ENCODE results near the gene DRICH1. TPM values are rescaled to one million over a fixed set of nuclear protein-coding genes. Genes with fewer than 3 reads are reported as not detected.

The DRICH1 gene, protein sequence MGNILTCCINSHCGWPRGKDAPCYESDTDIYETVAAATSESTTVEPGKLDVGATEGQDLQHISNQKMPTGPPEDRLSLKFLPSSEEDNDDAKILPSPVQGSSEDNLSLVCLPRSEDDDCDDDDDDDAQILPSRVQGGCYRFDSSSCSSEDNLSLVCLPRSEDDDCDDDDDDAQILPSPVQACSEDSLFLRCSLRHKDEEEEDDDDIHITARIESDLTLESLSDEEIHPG
- total RNA-seq = 1.2 TPM

DNA sequence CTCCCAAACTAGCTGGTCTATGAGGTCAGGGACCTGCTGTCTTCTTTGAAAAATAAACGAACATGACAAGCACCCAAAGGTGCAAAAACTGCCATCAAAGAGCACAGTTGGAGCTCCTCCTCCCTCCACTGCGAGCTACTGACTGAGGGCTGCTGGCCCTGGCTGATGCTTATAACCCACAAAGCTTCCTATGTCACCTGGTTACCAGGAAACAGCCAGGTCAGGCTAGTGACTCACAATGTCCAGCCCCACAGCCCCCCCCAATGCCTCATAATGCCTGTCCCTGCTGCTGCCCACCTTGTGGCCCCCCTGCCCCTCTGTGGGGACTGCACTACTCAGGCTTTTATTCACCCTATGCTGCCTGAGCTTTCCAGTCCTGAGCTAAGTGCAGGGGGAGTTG, at the start of gene DRICH1:
Gene DRICH1 (minus strand): TSS at position 144 of the 400 bp plus-strand sequence. CDS start 298 bp downstream, outside the sequence.

DNA sequence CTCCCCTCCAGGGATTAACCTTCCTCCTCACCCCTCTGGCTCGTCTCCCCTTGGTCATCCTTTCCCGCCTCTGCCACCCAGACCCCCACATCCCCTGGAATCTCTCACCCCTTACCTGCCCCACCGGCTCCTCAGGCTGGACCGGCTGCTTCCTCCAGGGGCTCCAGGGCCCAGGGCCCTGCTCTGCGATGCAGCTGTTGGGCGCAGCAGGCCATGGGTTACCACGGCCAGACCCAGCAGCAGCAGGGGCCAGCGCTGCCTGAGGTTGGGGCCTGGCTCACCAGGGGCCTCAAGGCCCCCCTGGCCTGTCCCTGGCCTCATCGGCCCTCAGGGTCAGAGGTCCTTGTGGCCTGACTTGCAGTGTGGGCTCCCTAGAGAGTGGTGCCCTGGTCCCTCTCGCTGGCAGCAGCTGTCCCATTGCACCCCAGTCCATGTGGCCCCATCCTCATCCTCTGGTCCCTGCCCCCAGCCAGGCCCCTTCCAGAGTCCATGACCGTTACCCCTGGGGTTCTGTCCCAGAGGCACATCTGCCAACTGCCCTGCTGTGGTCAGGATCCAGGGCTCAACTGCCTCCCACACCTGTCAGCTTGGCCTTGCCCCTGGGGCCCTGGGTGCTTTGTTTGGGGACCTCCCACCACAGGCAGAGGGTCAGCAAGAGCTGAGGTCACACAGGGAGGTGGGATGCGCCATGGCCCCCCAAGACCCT, 52.1 kb downstream of the DRICH1 start, which contains the start of gene IGLL1:
Gene IGLL1 (minus strand): TSS at position 421 of the 706 bp plus-strand sequence. CDS start 100 bp downstream, at position 321.

Small RNAs within 50 kb of the gene (small RNA-seq; reads per million reads assigned to genes)
- gene AP000346.3 (ENCODE audit: low replicate concordance) = not detected

Other genes with a start within 250 kb of the DRICH1 start
- 3.7 TPM for gene IGLL1, start 52.0 kb downstream of the DRICH1 start, total RNA-seq
- 3.2 TPM for gene RGL4, start 58.7 kb upstream of the DRICH1 start, total RNA-seq
- 9.0 TPM for gene ZNF70, start 118.8 kb upstream of the DRICH1 start, total RNA-seq
- gene VPREB3, start 122.1 kb upstream of the DRICH1 start, total RNA-seq = 0.99 TPM
- 1.1 TPM for gene C22orf15, start 130.7 kb upstream of the DRICH1 start, total RNA-seq
- 78.8 TPM for gene CHCHD10, start 135.7 kb upstream of the DRICH1 start, total RNA-seq
- gene MMP11, start 140.5 kb upstream of the DRICH1 start, total RNA-seq = 36.6 TPM
- 62.9 TPM for gene SMARCB1, start 154.6 kb upstream of the DRICH1 start, total RNA-seq
- 2.9 TPM for gene DERL3, start 206.7 kb upstream of the DRICH1 start, total RNA-seq
- 41.9 TPM for gene SLC2A11, start 225.6 kb upstream of the DRICH1 start, total RNA-seq

Data from metanephros (tissue), 2 donors.